ENCODE measurements around the gene BCR.

BCR gene

DNA sequence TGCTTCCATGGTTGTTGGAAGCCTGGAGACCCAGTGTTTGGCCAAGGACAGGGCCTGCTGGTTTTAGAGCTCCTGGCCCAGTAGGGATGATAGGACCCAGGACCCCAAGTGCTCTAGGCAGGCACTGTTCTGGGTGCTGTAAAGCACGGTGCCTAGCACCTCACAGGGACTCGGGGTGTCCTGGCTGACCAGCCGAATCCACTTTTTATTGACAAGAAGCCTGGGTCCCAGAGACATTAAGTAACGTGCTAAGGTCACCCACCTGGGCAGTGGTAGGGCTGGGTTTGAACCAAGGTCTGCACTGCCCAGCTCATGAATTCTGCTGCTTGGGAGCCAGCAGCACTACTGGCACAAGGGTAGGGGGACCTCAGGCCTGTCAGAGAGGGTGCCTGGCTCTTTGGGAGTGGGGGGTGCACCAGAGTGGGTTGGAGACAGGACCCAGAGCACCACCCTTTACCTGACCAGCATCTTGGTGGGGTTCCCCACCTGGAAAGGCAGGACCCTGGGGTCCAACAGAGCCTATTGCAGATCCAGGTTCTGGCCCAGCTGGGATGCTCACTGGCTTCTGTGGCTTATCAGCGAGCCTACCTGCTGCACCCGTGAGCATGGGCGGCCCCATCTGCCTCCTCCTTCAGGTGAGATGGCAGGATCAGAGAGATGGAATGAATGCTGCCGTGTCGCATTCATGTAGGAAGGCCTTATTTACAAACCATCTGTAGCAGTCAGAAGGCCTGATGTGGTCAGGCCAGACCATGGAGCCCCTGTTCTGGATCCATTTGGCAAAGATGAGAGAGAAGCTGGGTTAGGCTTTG lies 52.0 kb downstream of the BCR start:
- no peak for DNase-seq

DNA sequence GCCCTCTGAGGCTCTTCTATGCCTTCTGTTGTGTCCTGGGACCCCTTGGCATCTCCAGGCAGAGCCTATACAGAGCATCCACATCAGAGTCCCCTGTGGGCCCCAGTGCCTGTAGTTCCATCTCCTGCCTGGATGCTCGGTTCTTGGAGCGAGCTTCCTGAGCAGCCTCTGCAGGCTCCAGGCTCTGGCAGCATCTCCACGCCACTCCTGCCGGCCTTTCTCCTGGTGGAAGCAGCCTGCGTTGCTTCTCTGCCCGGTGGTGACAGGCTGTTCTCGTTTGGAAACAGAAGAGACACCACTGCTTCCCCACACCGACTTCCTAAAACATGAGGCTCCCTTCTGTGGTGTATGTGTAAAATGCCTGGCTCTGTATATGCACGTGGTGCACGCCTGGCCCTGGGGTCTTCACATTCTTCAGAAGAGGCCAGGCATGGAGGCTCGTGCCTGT lies 52.8 kb downstream of the BCR start:
- no peak for DNase-seq

DNA sequence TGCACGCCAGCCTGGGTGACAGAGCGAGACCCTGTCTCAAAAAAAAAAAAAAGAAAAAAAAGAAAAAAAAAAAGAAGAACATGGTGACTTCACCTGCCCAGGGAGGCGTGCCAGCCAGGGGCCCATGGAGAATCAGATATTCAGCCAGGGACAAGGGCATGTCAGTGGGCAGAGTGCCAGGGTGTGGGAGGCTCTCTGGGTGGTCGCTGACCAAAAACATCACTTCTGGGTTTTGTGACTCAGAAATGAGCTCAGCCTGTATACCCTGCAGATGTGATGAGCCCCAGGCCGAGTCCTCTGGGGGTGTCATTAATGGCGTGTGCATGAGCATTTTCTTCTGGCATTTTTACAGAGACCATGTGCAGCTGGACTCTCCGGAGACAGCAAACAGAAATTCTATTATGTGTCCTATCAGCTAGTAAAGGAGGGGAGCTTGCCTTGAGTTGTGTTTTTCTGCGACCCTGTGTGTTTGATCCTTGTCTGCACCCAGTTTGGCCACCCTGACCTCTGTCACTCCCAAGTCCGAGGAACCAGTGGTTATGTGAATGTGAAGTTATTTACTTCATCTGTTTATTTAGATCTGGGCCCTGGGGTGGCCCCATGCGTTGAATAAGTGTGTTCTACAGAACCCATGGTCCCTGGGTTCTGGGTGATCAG lies 53.6 kb downstream of the BCR start:
- no peak for DNase-seq

DNA sequence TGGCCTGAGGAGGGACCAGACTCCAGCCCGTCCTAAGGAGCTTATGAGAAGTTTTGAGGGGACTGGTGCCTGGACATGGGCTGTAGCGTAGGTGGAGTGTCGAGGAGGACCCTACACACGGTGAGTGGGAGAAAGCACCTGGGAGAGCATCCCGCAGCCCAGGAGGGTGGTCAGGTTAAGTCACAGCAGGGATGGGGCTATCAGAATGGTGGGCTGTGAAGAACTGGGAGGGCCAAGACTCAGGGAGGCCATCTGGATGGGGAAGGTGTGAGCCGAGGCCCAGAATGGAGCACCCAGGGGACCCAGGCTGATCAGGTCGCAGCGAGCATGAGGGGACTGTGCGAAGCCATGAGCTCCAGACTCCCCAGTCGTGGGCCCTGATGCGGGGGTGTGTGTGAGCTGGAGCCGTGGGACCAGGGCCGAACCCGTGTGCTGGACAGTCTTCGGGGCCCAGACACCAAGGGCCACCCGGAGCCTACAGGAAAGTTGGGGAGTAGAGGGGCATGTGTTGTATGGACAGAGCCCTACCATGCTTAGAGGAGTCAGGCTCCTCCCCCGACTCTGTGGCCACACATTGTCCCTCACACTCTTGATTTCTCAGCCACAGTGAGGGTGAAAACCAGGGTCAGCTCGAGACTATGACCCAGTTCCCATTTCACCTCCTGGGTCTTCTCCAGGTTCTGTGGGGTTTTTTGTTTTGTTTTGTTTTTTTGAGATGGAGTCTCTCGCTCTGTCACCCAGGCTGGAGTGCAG lies 54.3 kb downstream of the BCR start:
- no peak for DNase-seq

DNA sequence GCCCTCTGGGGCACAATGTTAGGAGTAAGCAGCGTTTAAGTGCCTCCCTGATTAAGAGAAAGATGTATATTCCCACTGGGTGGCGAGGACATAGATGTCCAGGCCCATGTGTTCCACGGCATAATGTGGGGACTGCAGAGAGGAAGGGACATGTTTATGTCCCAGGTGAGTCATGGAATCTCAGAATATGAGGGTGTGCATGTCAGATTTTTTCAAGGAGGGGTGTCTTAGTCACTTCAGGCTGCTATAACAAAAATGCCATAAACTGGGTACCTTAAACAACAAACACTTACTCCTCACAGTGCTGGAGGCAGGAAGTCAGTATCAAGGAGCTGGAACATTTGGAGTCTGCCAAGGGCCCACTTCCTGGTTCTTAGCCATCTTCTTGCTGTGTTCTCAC lies 55.1 kb downstream of the BCR start:
- no peak for DNase-seq

DNA sequence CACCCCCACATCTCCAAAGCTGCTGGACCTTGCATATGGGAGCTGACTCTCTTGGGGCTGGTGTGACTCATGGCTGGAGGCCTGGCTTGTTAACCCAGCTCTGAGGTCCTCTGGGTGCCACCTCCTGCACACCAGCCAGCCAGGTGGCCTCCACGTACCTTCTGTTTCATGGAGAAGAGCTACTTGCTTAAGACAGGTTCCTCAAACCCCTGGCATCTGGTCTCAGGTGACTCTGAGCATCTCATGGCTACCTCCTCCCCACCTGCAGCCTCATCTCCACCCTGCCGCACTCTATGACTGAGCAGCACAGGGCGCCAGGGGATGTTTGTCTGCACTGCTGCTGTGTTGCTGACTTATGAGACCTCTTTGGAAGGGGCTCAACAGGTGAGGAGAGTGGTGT lies 55.7 kb downstream of the BCR start:
- DNase-seq = no peak

DNA sequence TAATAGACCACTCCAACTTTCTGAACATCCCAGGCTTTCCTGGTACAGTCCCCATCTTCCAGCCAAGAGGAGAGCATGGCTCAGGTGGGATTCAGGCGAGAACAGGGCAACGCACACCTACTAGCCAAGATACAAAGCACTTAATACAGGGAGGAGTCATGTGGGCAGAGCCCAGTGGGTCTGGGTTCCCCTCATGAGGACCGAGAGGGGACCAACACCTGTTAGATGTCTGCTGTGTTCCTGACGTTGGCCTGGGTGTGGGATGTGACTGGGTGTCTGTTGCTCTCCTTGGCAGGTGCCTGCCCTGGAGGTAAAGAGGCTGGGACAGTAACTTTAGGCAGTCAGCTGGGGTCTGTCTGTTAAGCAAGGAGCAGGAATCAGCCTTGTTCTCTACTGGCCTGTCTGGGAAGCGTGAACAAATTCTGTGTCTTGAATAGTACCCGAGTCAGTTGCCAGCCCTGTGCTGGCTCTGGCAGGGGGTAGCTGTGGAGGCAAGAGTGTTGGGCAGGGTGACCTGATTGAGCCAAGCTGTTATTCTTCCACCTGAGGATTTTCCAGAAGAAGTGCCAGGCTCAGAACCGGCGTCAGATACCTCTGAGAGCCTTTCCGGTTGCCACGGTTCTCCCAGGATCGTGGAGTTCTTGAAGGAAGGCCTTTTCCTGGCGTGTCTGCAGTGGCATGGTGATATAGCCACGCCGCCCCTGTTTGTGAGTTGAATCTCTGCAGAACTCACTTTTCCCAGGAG lies 56.3 kb downstream of the BCR start:
- DNase-seq = no peak

DNA sequence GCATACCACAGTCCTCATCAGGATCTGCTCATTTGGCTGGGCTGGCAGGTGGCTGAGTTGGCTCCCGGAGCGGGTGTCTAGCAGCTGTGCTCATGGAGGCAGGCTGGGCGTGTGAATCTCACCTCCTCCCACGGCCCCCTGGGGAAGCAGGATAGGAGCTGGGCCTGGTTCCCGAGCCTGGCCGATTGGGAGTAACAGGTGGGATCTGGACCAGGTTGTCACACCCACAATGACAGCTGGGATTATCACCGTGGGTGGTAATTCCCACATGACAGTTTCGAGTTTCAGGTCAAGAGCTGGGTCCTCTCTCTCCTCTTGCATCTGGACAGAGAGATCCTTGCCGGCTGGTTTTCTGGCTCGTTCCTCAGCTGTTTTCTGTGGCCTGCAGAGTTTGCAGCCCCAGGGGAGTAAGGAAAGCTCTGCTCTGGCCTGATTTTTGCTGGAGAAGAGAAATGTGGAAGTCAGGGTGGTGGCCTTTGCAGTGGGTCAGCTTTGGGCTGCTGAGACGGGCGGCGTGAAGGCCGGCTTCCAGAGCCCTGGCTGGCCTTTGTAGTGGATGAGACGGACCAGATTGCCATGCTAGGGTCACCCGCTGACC lies 57.0 kb downstream of the BCR start:
- DNase-seq = peak; percentile 63

DNA sequence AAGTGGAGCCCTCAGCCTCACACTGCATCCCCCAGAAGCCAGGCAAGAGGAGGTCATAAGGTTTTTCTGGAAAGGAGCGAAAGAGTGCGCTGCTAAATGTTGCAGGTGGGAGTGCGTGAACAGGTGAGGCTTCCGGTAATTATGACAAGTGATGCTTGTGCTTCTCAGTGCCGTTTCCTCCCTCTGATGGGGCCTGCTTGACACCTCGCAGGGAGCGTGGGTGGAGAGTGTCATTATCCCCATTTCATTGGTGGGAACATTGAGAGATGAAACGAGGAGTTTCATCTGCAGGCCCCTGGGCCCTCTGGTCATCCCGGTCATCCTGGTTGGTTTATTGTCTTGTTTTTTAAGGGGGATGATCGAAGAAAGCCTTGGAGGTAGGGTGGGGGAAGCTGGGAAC lies 57.5 kb downstream of the BCR start:
- peak; percentile 16 for DNase-seq

DNA sequence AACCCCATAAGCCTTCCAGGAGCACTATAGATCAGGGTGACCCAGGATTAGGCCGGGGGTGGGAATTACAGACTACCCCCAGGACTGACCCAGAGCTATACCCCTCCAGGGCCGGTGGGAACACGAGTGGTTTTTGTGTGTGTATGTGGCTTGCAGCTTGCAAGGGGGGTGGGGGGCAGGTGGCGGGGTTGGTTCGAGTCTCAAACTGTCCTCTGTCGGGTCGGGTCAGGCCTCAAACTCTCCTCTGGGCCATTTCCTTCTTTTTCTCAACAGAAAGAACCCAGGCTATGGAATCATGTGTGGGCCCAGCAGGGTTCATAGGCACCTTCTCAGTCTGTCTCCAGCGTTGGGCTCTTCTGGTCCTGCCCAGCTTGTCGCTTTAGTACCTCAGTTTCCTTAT lies 58.4 kb downstream of the BCR start:
- no peak for DNase-seq

DNA sequence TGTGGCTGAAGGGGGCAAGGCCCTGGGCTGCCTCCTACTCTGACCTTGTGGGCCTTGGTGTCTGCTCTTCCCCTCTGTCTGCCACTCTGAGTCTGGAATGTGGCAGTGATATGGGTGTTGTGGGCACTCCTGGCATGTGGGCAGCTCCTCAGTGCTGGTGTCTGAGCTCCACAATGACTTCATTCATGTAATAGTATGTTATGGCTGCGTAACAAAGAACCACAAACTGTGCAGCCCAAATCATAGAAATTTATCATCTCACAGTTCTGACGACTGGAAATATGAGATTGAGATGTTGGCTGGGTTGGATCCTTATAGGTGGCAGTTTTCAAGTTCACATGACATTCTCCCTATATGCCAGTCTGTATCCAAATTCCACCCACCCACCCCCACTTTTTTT lies 59.1 kb downstream of the BCR start:
- DNase-seq = no peak

DNA sequence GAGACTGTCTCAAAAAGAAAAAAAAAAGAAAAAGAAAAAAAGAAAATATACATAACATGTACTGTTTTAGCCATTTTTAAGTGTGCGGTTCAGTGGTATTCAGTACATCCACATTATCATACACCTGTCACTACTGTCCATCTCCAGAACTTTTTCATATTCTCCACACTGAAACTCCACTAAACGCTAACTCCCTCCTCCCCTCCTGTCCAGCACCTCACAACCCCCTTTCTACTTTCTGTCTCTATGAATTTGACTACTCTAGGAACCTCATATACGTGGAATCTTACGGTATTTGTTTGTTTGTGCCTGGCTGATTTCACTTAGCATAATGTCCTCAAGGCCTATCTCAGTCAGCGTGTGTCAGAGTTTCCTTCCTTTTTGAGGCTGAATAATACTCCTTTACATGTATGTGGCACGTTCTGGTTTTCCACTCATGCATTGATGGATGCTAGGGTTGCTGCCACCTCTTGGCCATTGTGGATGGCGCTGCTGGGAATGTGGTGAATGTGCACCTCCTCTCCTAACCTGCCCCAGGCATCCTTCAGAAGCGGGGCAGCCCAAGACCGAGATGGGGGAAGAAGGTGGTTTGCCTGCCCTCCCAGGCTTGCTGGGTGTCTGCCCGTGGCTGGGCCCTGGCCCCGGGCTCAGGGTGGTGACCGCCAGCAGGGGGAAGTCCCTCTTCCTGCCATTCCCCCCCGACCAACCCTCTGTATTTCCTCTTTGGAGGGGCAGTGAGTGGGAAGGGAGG lies 60.5 kb downstream of the BCR start:
- no peak for DNase-seq

DNA sequence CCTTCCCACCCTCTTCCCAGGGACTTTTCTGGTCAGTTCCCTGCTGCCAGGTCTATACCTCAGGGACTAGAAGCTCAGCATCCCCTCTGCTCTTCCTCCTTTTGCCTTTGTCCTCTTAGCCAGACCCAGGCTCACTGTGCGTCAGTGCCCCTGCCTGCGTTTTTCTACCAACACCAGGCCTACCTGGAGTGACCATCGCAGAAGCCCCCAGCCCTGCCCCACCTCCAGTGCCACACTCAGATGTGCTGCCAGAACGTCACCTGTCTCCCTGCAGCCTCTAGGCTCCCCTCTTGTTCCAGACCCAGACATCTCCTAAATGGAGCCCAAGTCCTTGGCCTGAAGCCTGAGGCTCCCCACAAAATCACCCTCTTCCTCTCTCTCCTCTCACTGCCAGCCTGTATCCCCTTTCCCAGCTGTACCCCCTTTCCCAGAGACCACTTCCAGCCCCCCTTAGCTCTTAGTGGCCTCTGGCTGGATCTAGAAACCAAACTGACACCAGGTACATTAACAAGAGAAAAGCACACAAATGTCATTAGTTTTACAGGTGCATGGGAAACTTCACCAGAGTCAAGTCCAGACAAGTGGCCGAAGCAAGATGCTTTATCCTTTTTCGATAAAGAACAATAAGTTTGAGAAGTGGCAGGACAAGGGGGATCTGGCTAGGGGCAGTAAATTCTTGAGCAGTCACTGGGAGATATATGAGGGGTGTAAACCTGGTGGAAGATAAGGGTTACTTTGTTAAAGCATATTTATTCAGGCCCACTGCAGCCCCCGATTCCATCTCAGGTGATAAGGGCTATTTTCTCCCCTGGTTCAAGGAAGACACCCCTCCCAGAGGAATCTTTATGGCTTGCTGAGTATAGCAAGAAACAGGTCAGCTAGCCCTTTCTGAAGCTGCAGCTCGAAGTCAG lies 61.5 kb downstream of the BCR start:
- no peak for DNase-seq

DNA sequence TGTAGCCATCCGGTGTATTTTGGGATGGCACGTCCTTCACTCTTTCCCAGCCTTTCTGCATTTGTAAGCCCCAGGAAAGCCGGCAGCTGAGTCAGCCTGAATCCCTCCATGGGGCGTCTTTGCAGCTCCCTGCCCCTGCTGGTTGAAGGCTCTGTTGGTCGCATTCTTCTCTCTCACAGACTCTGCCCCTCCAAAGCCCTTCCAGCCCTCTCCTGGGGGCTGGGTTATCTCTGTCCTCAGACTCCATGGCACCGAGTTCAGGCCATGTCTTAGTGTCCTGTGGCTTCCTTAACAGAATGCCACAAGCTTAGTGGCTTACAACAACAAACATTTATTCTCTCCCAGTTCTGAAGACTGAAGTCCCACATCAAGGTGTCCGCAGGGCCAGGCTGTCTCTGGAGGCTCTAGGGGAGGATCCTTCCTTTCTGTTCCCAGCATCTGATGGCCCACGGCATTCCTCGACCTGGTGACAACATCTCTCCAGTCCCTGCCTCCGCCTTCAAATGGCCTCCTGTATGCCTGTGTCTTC lies 62.2 kb downstream of the BCR start:
- no peak for DNase-seq

DNA sequence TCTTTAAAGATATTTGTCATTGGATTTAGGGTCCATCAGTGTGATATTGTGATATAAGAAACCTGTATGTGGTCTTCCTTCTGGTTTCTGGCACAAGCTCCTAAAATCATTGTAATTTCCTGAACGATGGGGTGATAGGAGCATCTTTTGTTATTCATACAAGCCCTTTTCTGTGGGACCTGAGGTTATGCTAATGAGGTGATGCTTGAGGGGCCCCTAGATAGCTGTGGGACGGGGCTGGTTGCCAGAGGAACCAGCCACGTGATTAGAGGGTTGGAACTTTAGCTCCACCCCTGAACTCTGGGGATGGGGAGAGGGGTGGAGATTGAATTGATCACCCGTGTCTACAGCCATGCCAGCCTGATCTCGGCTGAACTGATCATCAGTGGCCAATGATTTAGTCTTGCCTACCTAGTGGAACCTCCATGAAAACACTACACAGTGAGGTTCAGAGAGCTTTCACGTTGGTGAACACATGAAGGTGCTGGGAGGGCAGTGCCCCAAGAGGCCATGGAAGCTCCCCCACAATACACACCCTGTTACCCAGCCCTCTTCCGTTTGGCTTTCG lies 62.8 kb downstream of the BCR start:
- no peak for DNase-seq

DNA sequence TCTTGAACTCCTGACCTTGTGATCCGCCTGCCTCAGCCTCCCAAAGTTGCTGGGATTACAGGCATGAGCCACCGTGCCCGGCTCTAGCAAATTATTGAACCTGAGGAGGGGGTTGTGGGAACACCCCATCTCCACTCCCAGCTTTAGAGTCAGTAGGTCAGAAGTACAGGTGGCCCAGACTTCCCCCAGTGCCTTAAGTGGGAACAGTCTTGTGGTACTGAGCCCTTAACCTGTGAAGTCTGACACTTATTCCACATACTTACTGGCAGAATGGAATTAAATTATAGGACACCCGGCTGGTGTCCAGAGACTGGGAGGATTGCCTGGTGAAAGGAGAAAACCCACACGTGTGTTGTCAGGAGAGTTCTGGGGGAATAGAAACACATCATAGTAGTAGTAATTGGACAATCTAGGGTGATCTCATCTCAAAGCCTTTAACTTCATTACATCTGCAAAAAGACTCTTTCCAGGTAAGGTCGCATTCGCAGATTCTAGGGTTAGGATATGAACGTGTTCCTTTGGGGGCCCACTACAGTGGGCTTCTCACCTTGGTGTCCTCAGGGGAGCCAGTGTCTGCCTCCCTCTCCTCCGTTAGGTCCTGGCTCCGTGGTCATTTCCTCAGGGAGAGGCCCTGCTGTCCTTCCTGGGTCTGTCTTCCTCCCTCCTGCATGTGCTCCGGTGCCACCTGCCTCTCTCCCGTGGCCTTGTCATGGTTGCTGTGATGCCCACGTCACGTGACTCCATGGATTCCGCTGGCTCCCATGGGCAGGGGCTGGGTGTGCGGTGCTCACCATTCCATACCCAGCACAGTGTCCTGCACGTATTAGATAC lies 63.8 kb downstream of the BCR start:
- DNase-seq = no peak

DNA sequence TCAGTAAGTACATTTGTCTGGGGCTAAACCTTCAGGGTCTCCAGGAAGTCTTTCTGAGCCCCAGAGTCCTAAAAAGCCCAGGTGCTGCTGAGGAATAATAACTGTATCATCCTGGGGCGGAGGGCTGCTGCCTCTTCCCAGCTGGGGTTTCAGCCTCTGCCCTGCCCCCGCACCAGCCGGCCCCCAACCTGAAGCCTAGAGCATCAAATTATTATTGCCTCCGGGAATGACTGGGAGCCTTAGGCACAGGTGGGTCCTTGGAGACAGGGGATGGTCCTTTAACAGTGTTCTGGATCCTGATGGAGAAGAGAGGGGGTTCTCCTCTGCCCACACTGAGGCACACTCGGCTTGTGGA lies 64.4 kb downstream of the BCR start:
- no peak for DNase-seq

DNA sequence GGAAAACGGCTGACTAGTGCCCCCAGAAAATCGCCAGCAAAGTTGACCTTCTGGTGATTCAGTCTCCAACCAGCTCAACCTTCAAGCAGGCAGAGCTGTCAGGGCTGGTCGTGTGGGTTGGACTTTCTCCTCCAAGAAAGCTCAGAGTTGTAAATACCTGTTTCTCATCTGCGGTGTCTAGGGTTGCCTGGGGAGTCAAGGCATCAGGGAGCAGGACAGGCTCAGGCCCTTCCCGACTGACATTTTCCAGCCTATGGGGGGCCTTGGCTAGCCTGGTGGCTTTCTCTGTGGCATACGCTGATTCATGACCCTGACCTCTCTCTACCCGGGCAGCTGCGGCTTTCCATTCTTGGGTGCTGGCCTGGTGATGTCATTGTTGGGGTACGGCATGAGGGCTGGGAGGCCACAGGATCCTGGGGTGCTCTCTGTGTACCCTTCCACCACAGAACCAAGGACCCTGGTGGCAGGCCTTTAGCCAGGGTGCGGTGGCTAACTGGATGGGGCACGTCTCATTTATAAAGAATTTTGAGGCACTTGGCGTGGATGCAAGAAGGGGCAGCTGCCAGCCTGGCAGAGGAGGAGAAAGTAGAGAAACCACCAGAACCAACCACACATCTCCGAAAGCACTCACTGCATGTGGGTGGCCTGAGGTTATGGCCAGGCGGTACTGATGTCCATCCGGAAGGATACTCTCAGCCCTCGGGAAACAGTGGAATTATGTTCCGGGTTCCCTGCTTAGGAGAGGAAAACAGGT lies 64.9 kb downstream of the BCR start:
- DNase-seq = no peak

DNA sequence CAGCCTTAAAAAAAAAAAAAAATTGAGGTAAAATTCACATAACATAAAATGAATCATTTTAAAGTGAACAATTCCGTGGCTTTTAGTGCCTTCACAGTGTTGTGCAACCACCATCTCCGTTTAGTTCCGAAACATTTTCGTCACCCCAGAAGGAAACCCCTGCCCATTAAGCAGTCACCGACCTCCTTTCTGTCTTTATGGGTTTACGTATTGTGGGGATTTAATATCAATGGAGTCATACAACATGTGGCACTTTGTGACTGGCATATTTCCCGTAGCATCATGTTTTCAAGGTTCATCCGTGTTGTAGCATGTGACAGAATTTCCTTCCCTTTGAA lies 65.5 kb downstream of the BCR start:
- no peak for DNase-seq
